NT2/D1 (cell line): ENCODE results near the gene MAML1.

ENCODE experiments used
- SUZ12 ChIP-seq: IDR thresholded peaks from 2 replicates; pipeline ENCODE4 v1.6.1; 2011; ENCODE audit not compliant: insufficient read length, insufficient read depth; ENCODE audit errors: extremely low read depth
- YY1 ChIP-seq: IDR thresholded peaks from 2 replicates; pipeline ENCODE4 v1.6.1; 2011; ENCODE audit not compliant: insufficient read length, insufficient read depth
- ZNF274 ChIP-seq: IDR thresholded peaks from 2 replicates; pipeline ENCODE4 v1.6.1; 2011; ENCODE audit warnings: mild to moderate bottlenecking, low read depth, low read length

GRCh38 chr5:179792612-179793467, 60.2 kb downstream of the MAML1 start:
- TF ChIP-seq ZNF274, result no peak
- TF ChIP-seq SUZ12, result no peak
- TF ChIP-seq YY1, result no peak
